Measurements from ENCODE around the gene BSPRY. TPM values are rescaled to one million over a fixed set of nuclear protein-coding genes. Genes with fewer than 3 reads are reported as not detected.

Gene BSPRY
- total and polyA plus RNA-seq, 4 experiments from 2014 or later = 0.24 to 0.93 TPM; not detected in 2

- peaks cover 0 to 3% (median 0%) of the 10 kb centered on the region in 8 donors for H3K9me3 Mint-ChIP-seq
- Histone ChIP-seq H3K4me1 (ENCODE audit: insufficient read depth, low read length) (peaks cover 27% of the 10 kb centered on the region), H3K27me3 (ENCODE audit: insufficient read depth, low read length) (no peaks in the 10 kb centered on the region), H3K9me3 (ENCODE audit: control insufficient read depth in 1 of 2, low read length in 2 of 2) (no peaks in the 10 kb centered on the region), H3K27ac (ENCODE audit: low read depth, low read length) (peak within 1 kb of the TSS; percentile 84), H3K4me3 (ENCODE audit: low read length in 2 of 2) (peak within 1 kb of the TSS; percentile 65 to 88), H3K36me3 (ENCODE audit: insufficient read depth, low read length) (peaks cover 18% of the 10 kb centered on the region)
- ChIA-PET CTCF (ENCODE audit: partially characterized antibody) (interaction anchor here (1.0 to 4.7 kb wide), 17 partner anchors 10 to 245 kb away, joined by 3 to 56 read pairs (median 4); partner anchors contain the start of genes ALAD, CDC26 and PRPF4), POLR2A (ENCODE audit: partially characterized antibody) (interaction anchor here (0.6 to 4.9 kb wide), 19 partner anchors 9 to 1031 kb away, joined by 3 to 93 read pairs (median 5); partner anchors contain the start of genes ALAD, BSPRY, CDC26 and FKBP15)
- H3K4me3 Mint-ChIP-seq = peak within 1 kb of the TSS; percentile 95 to 100 (median 98)
- peak within 1 kb of the TSS; percentile 99 to 100 (median 99) for H3K27ac Mint-ChIP-seq
- H3K4me1 Mint-ChIP-seq = peaks cover 17 to 44% (median 33%) of the 10 kb centered on the region in 4 donors
- intact Hi-C loops (cut with micrococcal nuclease) = loop anchor here (1.0 to 2.0 kb wide), 8 partner anchors 9 to 692 kb away; partner anchors contain the start of genes ALAD, CDC26, FKBP15 and HDHD3
- peak; percentile 94 to 97 (median 95) for DNase-seq
- peaks cover 2 to 3% of the 10 kb centered on the region in 2 donors for H3K27me3 Mint-ChIP-seq
- peaks cover 22 to 39% of the 10 kb centered on the region in 2 donors for H3K36me3 Mint-ChIP-seq
These were observed 61.0 kb downstream of the BSPRY start, which contains the start of the genes C9orf43 and POLE3 for GRCh38 chr9:113410207-113410864. Gene C9orf43 (plus strand): TSS chr9:113410747. CDS start chr9:113413494, 2,747 bp downstream. Gene POLE3 (minus strand): TSS chr9:113410675. CDS start chr9:113410293, 382 bp downstream.

GRCh38 chr9:113416149-113416721 is 66.9 kb downstream of the BSPRY start:
- H3K27ac Mint-ChIP-seq = no peak overlapping the region
- intact Hi-C loops (cut with micrococcal nuclease) = no loop called here
- Histone ChIP-seq H3K4me3 (ENCODE audit: low read length in 2 of 2) (no peak overlapping the region), H3K4me1 (ENCODE audit: insufficient read depth, low read length) (peaks cover 4% of the 10 kb centered on the region), H3K9me3 (ENCODE audit: control insufficient read depth in 1 of 2, low read length in 2 of 2) (no peaks in the 10 kb centered on the region), H3K36me3 (ENCODE audit: insufficient read depth, low read length) (no peaks in the 10 kb centered on the region), H3K27me3 (ENCODE audit: insufficient read depth, low read length) (no peaks in the 10 kb centered on the region), H3K27ac (ENCODE audit: low read depth, low read length) (no peak overlapping the region)
- peaks cover 0 to 5% (median under 1%) of the 10 kb centered on the region in 4 donors for H3K4me1 Mint-ChIP-seq
- H3K4me3 Mint-ChIP-seq = no peak overlapping the region
- H3K27me3 Mint-ChIP-seq = no peaks in the 10 kb centered on the region
- ChIA-PET CTCF (ENCODE audit: partially characterized antibody) (no interaction called here), POLR2A (ENCODE audit: partially characterized antibody) (no interaction called here)
- no peaks in the 10 kb centered on the region for H3K9me3 Mint-ChIP-seq
- H3K36me3 Mint-ChIP-seq = no peaks in the 10 kb centered on the region
- no peak for DNase-seq

GRCh38 chr9:113417370-113417769 is 68.0 kb downstream of the BSPRY start:
- Mint-ChIP-seq H3K27ac (no peak overlapping the region), H3K4me3 (no peak overlapping the region), H3K27me3 (no peaks in the 10 kb centered on the region), H3K4me1 (no peaks in the 10 kb centered on the region), H3K36me3 (no peaks in the 10 kb centered on the region), H3K9me3 (no peaks in the 10 kb centered on the region)
- Histone ChIP-seq H3K27me3 (ENCODE audit: insufficient read depth, low read length) (no peaks in the 10 kb centered on the region), H3K4me1 (ENCODE audit: insufficient read depth, low read length) (no peaks in the 10 kb centered on the region), H3K27ac (ENCODE audit: low read depth, low read length) (no peak overlapping the region), H3K9me3 (ENCODE audit: control insufficient read depth in 1 of 2, low read length in 2 of 2) (no peaks in the 10 kb centered on the region), H3K36me3 (ENCODE audit: insufficient read depth, low read length) (no peaks in the 10 kb centered on the region), H3K4me3 (ENCODE audit: low read length in 2 of 2) (no peak overlapping the region)
- intact Hi-C loops (cut with micrococcal nuclease) = no loop called here
- ChIA-PET POLR2A (ENCODE audit: partially characterized antibody) (no interaction called here), CTCF (ENCODE audit: partially characterized antibody) (no interaction called here)
- no peak for DNase-seq

Other genes starting within 250 kb of the BSPRY start
- 1 to 10 TPM; 5.3 to 6.1 TPM for gene SLC31A2, start 198.5 kb upstream of the BSPRY start, total RNA-seq
- 1 to 10 TPM; 6.9 to 8.7 TPM for gene SLC31A2, start 198.5 kb upstream of the BSPRY start, polyA plus RNA-seq
- gene FKBP15, start 128.3 kb upstream of the BSPRY start, total RNA-seq = 10 to 100 TPM; 34.3 to 34.9 TPM
- 10 to 100 TPM in 1 of 2 donors, 1 to 10 TPM in 1; 1.9 to 19.6 TPM for gene FKBP15, start 128.3 kb upstream of the BSPRY start, polyA plus RNA-seq
- gene SLC31A1, start 128.0 kb upstream of the BSPRY start, total RNA-seq = 1 to 10 TPM; 4.1 to 4.2 TPM
- gene SLC31A1, start 128.0 kb upstream of the BSPRY start, polyA plus RNA-seq = 1 to 10 TPM; 2.1 to 2.3 TPM
- gene CDC26, start 74.0 kb upstream of the BSPRY start, total RNA-seq = 10 to 100 TPM; 44.4 to 47.3 TPM
- gene CDC26, start 74.0 kb upstream of the BSPRY start, polyA plus RNA-seq = 100 to 1,000 TPM; 149 to 213 TPM
- 10 to 100 TPM; 20.7 to 23.2 TPM for gene PRPF4, start 73.9 kb upstream of the BSPRY start, total RNA-seq
- gene PRPF4, start 73.9 kb upstream of the BSPRY start, polyA plus RNA-seq = 10 to 100 TPM; 19.2 to 25.7 TPM
- gene RNF183, start 46.2 kb upstream of the BSPRY start, total RNA-seq = not detected
- gene RNF183, start 46.2 kb upstream of the BSPRY start, polyA plus RNA-seq = not detected
- under 1 TPM; 0.33 to 0.67 TPM for gene WDR31, start 9.3 kb upstream of the BSPRY start, total RNA-seq
- under 1 TPM in 1 of 2 donors, not detected in 1; 0.89 TPM for gene WDR31, start 9.3 kb upstream of the BSPRY start, polyA plus RNA-seq
- gene HDHD3, start 27.4 kb downstream of the BSPRY start, total RNA-seq = 10 to 100 TPM; 29.9 to 32.8 TPM
- gene HDHD3, start 27.4 kb downstream of the BSPRY start, polyA plus RNA-seq = 10 to 100 TPM; 40.8 to 52.3 TPM
- gene ALAD, start 51.7 kb downstream of the BSPRY start, total RNA-seq = 10 to 100 TPM; 39.9 TPM
- 10 to 100 TPM; 16.4 to 23.8 TPM for gene ALAD, start 51.7 kb downstream of the BSPRY start, polyA plus RNA-seq
- gene POLE3, start 61.1 kb downstream of the BSPRY start, total RNA-seq = 10 to 100 TPM; 46.9 TPM
- 100 to 1,000 TPM; 103 to 179 TPM for gene POLE3, start 61.1 kb downstream of the BSPRY start, polyA plus RNA-seq
- gene C9orf43, start 61.2 kb downstream of the BSPRY start, total RNA-seq = under 1 TPM; 0.86 to 0.87 TPM
- under 1 TPM; 0.41 to 0.45 TPM for gene C9orf43, start 61.2 kb downstream of the BSPRY start, polyA plus RNA-seq
- 10 to 100 TPM; 17.5 to 18.4 TPM for gene RGS3, start 114.2 kb downstream of the BSPRY start, total RNA-seq
- gene RGS3, start 114.2 kb downstream of the BSPRY start, polyA plus RNA-seq = 10 to 100 TPM in 1 of 2 donors, 1 to 10 TPM in 1; 3.4 to 23.2 TPM